ENCODE results near the gene RBBP6. TPM values are rescaled to one million over a fixed set of nuclear protein-coding genes. Genes with fewer than 3 reads are reported as not detected.

Gene RBBP6
- total RNA-seq, 4 donors from 2014 or later, result 101 to 174 (median 108) TPM

GRCh38 chr16:24508614-24509013, 30.8 kb upstream of the RBBP6 start:
- WGBS, 2 donors, result 53 to 65% methylated on average over 3 of the region's 3 CpGs
- H3K4me3 ChIP-seq (ENCODE audit: low read depth, poor library complexity, severe bottlenecking), result no peak overlapping the region
- intact Hi-C loops (cut with DNase I; ENCODE audit: low total_unique reads), result loop anchor here (10.0 kb wide), 1 partner anchor 464 kb away; no protein-coding TSS in a partner anchor
- TF ChIP-seq CTCF (IDR thresholded peaks at IDR 0.05) (no peak), POLR2A (IDR thresholded peaks at IDR 0.05) (no peak)
- DNase-seq (ENCODE audit: low spot score in 2 of 2), result no peak

- intact Hi-C loops (cut with DNase I; ENCODE audit: low total_unique reads), result loop anchor here (10.0 kb wide), 1 partner anchor 465 kb away; no protein-coding TSS in a partner anchor
- 87 to 88% methylated on average over 2 of the region's 2 CpGs for WGBS, 2 donors
These were observed 29.8 kb upstream of the RBBP6 start for GRCh38 chr16:24509536-24509935.

GRCh38 chr16:24511174-24511573, 28.2 kb upstream of the RBBP6 start:
- intact Hi-C loops (cut with DNase I; ENCODE audit: low total_unique reads), result no loop called here
- TF ChIP-seq POLR2A (IDR thresholded peaks at IDR 0.05) (no peak), CTCF (IDR thresholded peaks at IDR 0.05) (no peak)
- no peak for DNase-seq (ENCODE audit: low spot score in 2 of 2)
- no peak overlapping the region for H3K4me3 ChIP-seq (ENCODE audit: low read depth, poor library complexity, severe bottlenecking)
- 94 to 96% methylated on average over 1 of the region's 1 CpG for WGBS, 2 donors

More at GRCh38 chr16:24509536-24509935, 29.8 kb upstream of the RBBP6 start:
- no peak overlapping the region for H3K4me3 ChIP-seq (ENCODE audit: low read depth, poor library complexity, severe bottlenecking)
- TF ChIP-seq POLR2A (IDR thresholded peaks at IDR 0.05), result no peak
- no peak for TF ChIP-seq CTCF (IDR thresholded peaks at IDR 0.05)
- no peak for DNase-seq (ENCODE audit: low spot score in 2 of 2)

- DNase-seq (ENCODE audit: low spot score in 2 of 2), result no peak
- intact Hi-C loops (cut with DNase I; ENCODE audit: low total_unique reads), result no loop called here
- no peak overlapping the region for H3K4me3 ChIP-seq (ENCODE audit: low read depth, poor library complexity, severe bottlenecking)
- TF ChIP-seq POLR2A (IDR thresholded peaks at IDR 0.05), result no peak
- TF ChIP-seq CTCF (IDR thresholded peaks at IDR 0.05), result no peak
- WGBS, 2 donors, result 74 to 77% methylated on average over 5 of the region's 5 CpGs
These were observed 27.6 kb upstream of the RBBP6 start for GRCh38 chr16:24511792-24512191.

- H3K4me3 ChIP-seq (ENCODE audit: low read depth, poor library complexity, severe bottlenecking), result no peak overlapping the region
- 80 to 87% methylated on average over 2 of the region's 2 CpGs for WGBS, 2 donors
- no peak for DNase-seq (ENCODE audit: low spot score in 2 of 2)
- TF ChIP-seq POLR2A (IDR thresholded peaks at IDR 0.05) (no peak), CTCF (IDR thresholded peaks at IDR 0.05) (no peak)
- intact Hi-C loops (cut with DNase I; ENCODE audit: low total_unique reads), result no loop called here
These were observed 25.3 kb upstream of the RBBP6 start for GRCh38 chr16:24514096-24514495.

- no peak for DNase-seq (ENCODE audit: low spot score in 2 of 2)
- H3K4me3 ChIP-seq (ENCODE audit: low read depth, poor library complexity, severe bottlenecking), result no peak overlapping the region
- intact Hi-C loops (cut with DNase I; ENCODE audit: low total_unique reads), result no loop called here
- TF ChIP-seq POLR2A (IDR thresholded peaks at IDR 0.05) (no peak), CTCF (IDR thresholded peaks at IDR 0.05) (no peak)
- 85 to 86% methylated on average over 5 of the region's 5 CpGs for WGBS, 2 donors
These were observed 24.2 kb upstream of the RBBP6 start for GRCh38 chr16:24515186-24515585.

Data from lower leg skin (tissue), 4 donors.